Loucy (cell line): Measurements from ENCODE around the gene GALNT18.

Source experiments
- CTCF ChIP-seq: fragments of 200-600 bp; sonication (generic); conservative IDR thresholded peaks from 2 replicates; pipeline ENCODE4 v1.5.1; 2014; ENCODE audit warnings: mild to moderate bottlenecking, antibody characterized with exemption, low read length
- EZH2phosphoT487 ChIP-seq: fragments of 200-600 bp; IDR thresholded peaks from 2 replicates; pipeline ENCODE4 v1.6.1; 2018; ENCODE audit warnings: antibody characterized with exemption, mild to moderate bottlenecking, moderate library complexity, borderline replicate concordance

- no peak for TF ChIP-seq CTCF
- no peak for TF ChIP-seq EZH2phosphoT487
Observed at GRCh38 chr11:11525283-11525682, 96.5 kb downstream of the GALNT18 start.
